ENCODE measurements around the gene OXER1.

- TF ChIP-seq POLR2AphosphoS5 (IDR thresholded peaks at IDR 0.05; ENCODE audit: borderline replicate concordance, low read depth, low read length) (no peak), EZH2 (IDR thresholded peaks at IDR 0.05) (no peak), FOXP2 (optimal IDR thresholded peaks at IDR 0.05; ENCODE audit: control extremely low read depth, extremely low read length, insufficient read depth) (no peak)
These were observed 42.0 kb downstream of the OXER1 start for GRCh38 chr2:42721898-42722297.

Data from SK-N-MC (cell line).